Esophagus (tissue), 2 donors: Measurements from ENCODE around the gene RABGAP1L. TPM values are rescaled to one million over a fixed set of nuclear protein-coding genes. Genes with fewer than 3 reads are reported as not detected.
"Not testable (repeated sequence)": the region's sequence is repeated elsewhere in the genome, so short reads cannot be mapped to it uniquely, and the experiment has no call there.

Experiments used
- H3K27ac ChIP-seq, 2 donors: one replicate each; pipeline ENCODE4 v1.5.1; 2013; ENCODE audit warnings: low read depth in 2 of 2, mild to moderate bottlenecking in 2 of 2, inconsistent platforms in 1 of 2, low read length in 1 of 2, moderate library complexity in 1 of 2
- H3K27me3 ChIP-seq, 2 donors: one replicate each; pipeline ENCODE4 v1.6.1; 2013; ENCODE audit warnings: low read length in 2 of 2, control low read depth in 1 of 2, mild to moderate bottlenecking in 1 of 2; ENCODE audit not compliant: insufficient read depth in 2 of 2, control insufficient read depth in 1 of 2
- H3K36me3 ChIP-seq, 2 donors: one replicate each; pipeline ENCODE4 v1.6.1; 2013; ENCODE audit warnings: low read length in 1 of 2; ENCODE audit not compliant: control insufficient read depth in 2 of 2, insufficient read depth in 2 of 2
- H3K4me1 ChIP-seq, 2 donors: one replicate each; pipeline ENCODE4 v1.6.1; 2013; ENCODE audit warnings: low read length in 1 of 2; ENCODE audit not compliant: control insufficient read depth in 2 of 2, insufficient read depth in 2 of 2
- H3K4me3 ChIP-seq, 2 donors: one replicate each; pipeline ENCODE4 v1.5.1; 2013; ENCODE audit warnings: low read length in 2 of 2, mild to moderate bottlenecking in 2 of 2, low read depth in 1 of 2, moderate library complexity in 1 of 2
- H3K9me3 ChIP-seq, 2 donors: one replicate each; pipeline ENCODE4 v1.6.1; 2013; ENCODE audit warnings: mild to moderate bottlenecking in 2 of 2, low read depth in 1 of 2, low read length in 1 of 2, moderate library complexity in 1 of 2; ENCODE audit not compliant: control insufficient read depth in 2 of 2, insufficient read depth in 1 of 2
- WGBS, 2 donors: extraction: QIAGEN DNeasy Blood & Tissue Kit; methylation state at CpG; one replicate each; pipeline ENCODE4 v1.1.7; 2013; 5-methylcytosine and 5-hydroxymethylcytosine counted together
- polyA plus RNA-seq, 2 donors: library from polyadenylated mRNA; stranded (reverse); fragments of 200-250 nt; gene quantifications; one replicate each; pipeline ENCODE4 v1.2.3, GENCODE V29; 2013
- donor health status: healthy with polysubstance abuse.
- donor health status: Bipolar disorder and iron deficiency.

Gene RABGAP1L
- polyA plus RNA-seq, 2 donors: 9.2 to 13.0 TPM

GRCh38 chr1:174401075-174401474 lies 241.8 kb downstream of the RABGAP1L start:
- Histone ChIP-seq H3K27me3 (no peaks in the 10 kb centered on the region), H3K9me3 (no peaks in the 10 kb centered on the region), H3K4me1 (no peaks in the 10 kb centered on the region), H3K36me3 (no peaks in the 10 kb centered on the region), H3K4me3 (no peak overlapping the region), H3K27ac (no peak overlapping the region)
- 94 to 96% methylated on average over 4 of the region's 4 CpGs for WGBS, 2 donors

- H3K9me3 ChIP-seq: no peaks in the 10 kb centered on the region
- no peak overlapping the region for H3K4me3 ChIP-seq
- H3K4me1 ChIP-seq: no peaks in the 10 kb centered on the region
- 95 to 96% methylated on average over 1 of the region's 1 CpG for WGBS, 2 donors
- H3K27ac ChIP-seq: no peak overlapping the region
- no peaks in the 10 kb centered on the region for H3K27me3 ChIP-seq
- no peaks in the 10 kb centered on the region for H3K36me3 ChIP-seq
Measured at GRCh38 chr1:174405219-174405618, 245.9 kb downstream of the RABGAP1L start.

- WGBS, 2 donors: 58 to 77% methylated on average over 4 of the region's 4 CpGs
- no peaks in the 10 kb centered on the region for H3K27me3 ChIP-seq
Measured at GRCh38 chr1:174406421-174406820, 247.1 kb downstream of the RABGAP1L start.

GRCh38 chr1:174407665-174408064 lies 248.3 kb downstream of the RABGAP1L start:
- H3K4me3 ChIP-seq: no peak overlapping the region
- WGBS, 2 donors: 95 to 98% methylated on average over 3 of the region's 3 CpGs
- H3K4me1 ChIP-seq: no peaks in the 10 kb centered on the region
- no peaks in the 10 kb centered on the region for H3K36me3 ChIP-seq
- no peaks in the 10 kb centered on the region for H3K27me3 ChIP-seq
- no peaks in the 10 kb centered on the region for H3K9me3 ChIP-seq
- no peak overlapping the region for H3K27ac ChIP-seq

More at GRCh38 chr1:174406421-174406820, 247.1 kb downstream of the RABGAP1L start:
- H3K9me3 ChIP-seq: no peaks in the 10 kb centered on the region
- H3K4me1 ChIP-seq: no peaks in the 10 kb centered on the region
- H3K4me3 ChIP-seq: no peak overlapping the region
- H3K27ac ChIP-seq: no peak overlapping the region
- H3K36me3 ChIP-seq: no peaks in the 10 kb centered on the region

GRCh38 chr1:174408146-174408545 lies 248.8 kb downstream of the RABGAP1L start:
- Histone ChIP-seq H3K36me3 (no peaks in the 10 kb centered on the region), H3K4me1 (no peaks in the 10 kb centered on the region), H3K27ac (no peak overlapping the region), H3K27me3 (no peaks in the 10 kb centered on the region), H3K9me3 (no peaks in the 10 kb centered on the region), H3K4me3 (no peak overlapping the region)
- 67 to 74% methylated on average over 2 of the region's 2 CpGs for WGBS, 2 donors

GRCh38 chr1:174409801-174410200 lies 250.5 kb downstream of the RABGAP1L start:
- WGBS, 2 donors: 86 to 87% methylated on average over 3 of the region's 3 CpGs
- H3K27me3 ChIP-seq, H3K4me3 ChIP-seq, H3K27ac ChIP-seq, H3K4me1 ChIP-seq, H3K36me3 ChIP-seq, H3K9me3 ChIP-seq: not testable (repeated sequence)

GRCh38 chr1:174413632-174414031 lies 254.3 kb downstream of the RABGAP1L start:
- H3K27me3 ChIP-seq: no peaks in the 10 kb centered on the region
- H3K4me1 ChIP-seq: no peaks in the 10 kb centered on the region
- H3K4me3 ChIP-seq: no peak overlapping the region
- WGBS, 2 donors: 75 to 77% methylated on average over 4 of the region's 4 CpGs
- no peak overlapping the region for H3K27ac ChIP-seq
- H3K36me3 ChIP-seq: no peaks in the 10 kb centered on the region
- no peaks in the 10 kb centered on the region for H3K9me3 ChIP-seq

GRCh38 chr1:174414203-174414602 lies 254.9 kb downstream of the RABGAP1L start:
- H3K27me3 ChIP-seq: no peaks in the 10 kb centered on the region
- H3K36me3 ChIP-seq: no peaks in the 10 kb centered on the region
- H3K4me3 ChIP-seq: no peak overlapping the region
- no peaks in the 10 kb centered on the region for H3K4me1 ChIP-seq
- 44 to 51% methylated on average over 1 of the region's 1 CpG for WGBS, 2 donors
- no peak overlapping the region for H3K27ac ChIP-seq
- H3K9me3 ChIP-seq: no peaks in the 10 kb centered on the region

- no peaks in the 10 kb centered on the region for H3K36me3 ChIP-seq
- H3K4me3 ChIP-seq: no peak overlapping the region
- no peaks in the 10 kb centered on the region for H3K9me3 ChIP-seq
- no peak overlapping the region for H3K27ac ChIP-seq
- no peaks in the 10 kb centered on the region for H3K27me3 ChIP-seq
- 97% methylated on average over 2 of the region's 2 CpGs for WGBS, 2 donors
- no peaks in the 10 kb centered on the region for H3K4me1 ChIP-seq
Measured at GRCh38 chr1:174415506-174415905, 256.2 kb downstream of the RABGAP1L start.

GRCh38 chr1:174417921-174418320 lies 258.6 kb downstream of the RABGAP1L start:
- H3K4me3 ChIP-seq: no peak overlapping the region
- H3K27me3 ChIP-seq: no peaks in the 10 kb centered on the region
- H3K4me1 ChIP-seq: no peaks in the 10 kb centered on the region
- H3K9me3 ChIP-seq: no peaks in the 10 kb centered on the region
- no peak overlapping the region for H3K27ac ChIP-seq
- H3K36me3 ChIP-seq: no peaks in the 10 kb centered on the region
- 79 to 83% methylated on average over 2 of the region's 2 CpGs for WGBS, 2 donors
